Measurements from ENCODE around the gene METTL14. TPM values are rescaled to one million over a fixed set of nuclear protein-coding genes. Genes with fewer than 3 reads are reported as not detected.

The METTL14 gene
- total RNA-seq, 2 donors from 2014 or later, result 49.1 to 51.3 TPM

GRCh38 chr4:118756958-118757357 lies 71.8 kb downstream of the METTL14 start:
- Mint-ChIP-seq H3K36me3 (ENCODE audit: low read depth) (no peaks in the 10 kb centered on the region), H3K4me3 (no peak overlapping the region), H3K4me1 (peaks cover 7% of the 10 kb centered on the region), H3K27me3 (no peaks in the 10 kb centered on the region), H3K27ac (no peak overlapping the region)
- ATAC-seq (no peak), DNase-seq (no peak)
- H3K9me3 ChIP-seq (ENCODE audit: control insufficient read depth, low read length, poor library complexity, severe bottlenecking), result no peaks in the 10 kb centered on the region

GRCh38 chr4:118757761-118758251 lies 72.6 kb downstream of the METTL14 start:
- no peak overlapping the region for H3K4me3 Mint-ChIP-seq
- DNase-seq (no peak), ATAC-seq (no peak)
- no peaks in the 10 kb centered on the region for H3K9me3 ChIP-seq (ENCODE audit: control insufficient read depth, low read length, poor library complexity, severe bottlenecking)
- no peak overlapping the region for H3K27ac Mint-ChIP-seq
- no peaks in the 10 kb centered on the region for H3K36me3 Mint-ChIP-seq (ENCODE audit: low read depth)
- H3K4me1 Mint-ChIP-seq, result peaks cover 7% of the 10 kb centered on the region
- H3K27me3 Mint-ChIP-seq, result no peaks in the 10 kb centered on the region

GRCh38 chr4:118758293-118758692 lies 73.1 kb downstream of the METTL14 start:
- H3K4me3 Mint-ChIP-seq, result no peak overlapping the region
- DNase-seq (no peak), ATAC-seq (no peak)
- no peak overlapping the region for H3K27ac Mint-ChIP-seq
- H3K27me3 Mint-ChIP-seq, result no peaks in the 10 kb centered on the region
- H3K36me3 Mint-ChIP-seq (ENCODE audit: low read depth), result no peaks in the 10 kb centered on the region
- H3K9me3 ChIP-seq (ENCODE audit: control insufficient read depth, low read length, poor library complexity, severe bottlenecking), result no peaks in the 10 kb centered on the region
- H3K4me1 Mint-ChIP-seq, result peaks cover 7% of the 10 kb centered on the region

- Mint-ChIP-seq H3K36me3 (ENCODE audit: low read depth) (peaks cover 6% of the 10 kb centered on the region), H3K4me1 (peaks cover 4% of the 10 kb centered on the region), H3K27ac (no peak overlapping the region), H3K27me3 (no peaks in the 10 kb centered on the region), H3K4me3 (no peak overlapping the region)
- no peak for DNase-seq
- H3K9me3 ChIP-seq (ENCODE audit: control insufficient read depth, low read length, poor library complexity, severe bottlenecking), result no peaks in the 10 kb centered on the region
- no peak for ATAC-seq
These were observed 74.3 kb downstream of the METTL14 start for GRCh38 chr4:118759481-118759880.

- no peak overlapping the region for H3K4me3 Mint-ChIP-seq
- DNase-seq (no peak), ATAC-seq (no peak)
- H3K27me3 Mint-ChIP-seq, result no peaks in the 10 kb centered on the region
- H3K4me1 Mint-ChIP-seq, result peaks cover 4% of the 10 kb centered on the region
- peaks cover 6% of the 10 kb centered on the region for H3K36me3 Mint-ChIP-seq (ENCODE audit: low read depth)
- no peak overlapping the region for H3K27ac Mint-ChIP-seq
- no peaks in the 10 kb centered on the region for H3K9me3 ChIP-seq (ENCODE audit: control insufficient read depth, low read length, poor library complexity, severe bottlenecking)
These were observed 74.9 kb downstream of the METTL14 start for GRCh38 chr4:118760092-118760491.

- ATAC-seq, result peak; percentile 44
- Mint-ChIP-seq H3K27me3 (no peaks in the 10 kb centered on the region), H3K4me1 (peaks cover 4% of the 10 kb centered on the region), H3K4me3 (no peak overlapping the region), H3K27ac (no peak overlapping the region), H3K36me3 (ENCODE audit: low read depth) (peaks cover 6% of the 10 kb centered on the region)
- DNase-seq, result no peak
- no peaks in the 10 kb centered on the region for H3K9me3 ChIP-seq (ENCODE audit: control insufficient read depth, low read length, poor library complexity, severe bottlenecking)
These were observed 75.3 kb downstream of the METTL14 start for GRCh38 chr4:118760493-118760892.

- no peaks in the 10 kb centered on the region for H3K9me3 ChIP-seq (ENCODE audit: control insufficient read depth, low read length, poor library complexity, severe bottlenecking)
- no peaks in the 10 kb centered on the region for H3K27me3 Mint-ChIP-seq
- H3K36me3 Mint-ChIP-seq (ENCODE audit: low read depth), result peaks cover 6% of the 10 kb centered on the region
- no peak for ATAC-seq
- H3K4me3 Mint-ChIP-seq, result no peak overlapping the region
- H3K4me1 Mint-ChIP-seq, result peaks cover 4% of the 10 kb centered on the region
- DNase-seq, result no peak
- H3K27ac Mint-ChIP-seq, result no peak overlapping the region
These were observed 76.3 kb downstream of the METTL14 start for GRCh38 chr4:118761397-118762016.

GRCh38 chr4:118762155-118762554 lies 77.0 kb downstream of the METTL14 start:
- Mint-ChIP-seq H3K27ac (no peak overlapping the region), H3K4me1 (peaks cover 4% of the 10 kb centered on the region), H3K36me3 (ENCODE audit: low read depth) (peaks cover 10% of the 10 kb centered on the region), H3K4me3 (no peak overlapping the region), H3K27me3 (no peaks in the 10 kb centered on the region)
- DNase-seq, result no peak
- ATAC-seq, result no peak
- H3K9me3 ChIP-seq (ENCODE audit: control insufficient read depth, low read length, poor library complexity, severe bottlenecking), result no peaks in the 10 kb centered on the region

GRCh38 chr4:118762730-118763477 lies 77.7 kb downstream of the METTL14 start:
- Mint-ChIP-seq H3K4me1 (peaks cover 4% of the 10 kb centered on the region), H3K36me3 (ENCODE audit: low read depth) (peaks cover 10% of the 10 kb centered on the region), H3K27ac (no peak overlapping the region), H3K27me3 (no peaks in the 10 kb centered on the region), H3K4me3 (no peak overlapping the region)
- ATAC-seq (no peak), DNase-seq (no peak)
- no peaks in the 10 kb centered on the region for H3K9me3 ChIP-seq (ENCODE audit: control insufficient read depth, low read length, poor library complexity, severe bottlenecking)

Other genes starting within 250 kb of the METTL14 start
- gene SEC24D, start 150.7 kb downstream of the METTL14 start, total RNA-seq, result 10 to 100 TPM; 30.9 to 31.2 TPM
- gene SYNPO2, start 203.5 kb downstream of the METTL14 start, total RNA-seq, result under 1 TPM; 0.37 to 0.72 TPM

All from T-helper 17 cell (primary cell).